ENCODE measurements around the gene AIP. TPM values are rescaled to one million over a fixed set of nuclear protein-coding genes. Genes with fewer than 3 reads are reported as not detected.

AIP gene
- total RNA-seq, 1 experiment from 2014 or later, result 61.0 TPM

GRCh38 chr11:67448220-67448609, 34.6 kb upstream of the AIP start:
- Histone ChIP-seq H2AFZ (ENCODE audit: low read depth, low read length, poor library complexity, severe bottlenecking) (no peak overlapping the region), H3K4me3 (replicated peaks in 1 of 2; ENCODE audit: low read depth in 1 of 2, low read length in 2 of 2) (no peak overlapping the region), H3K9me2 (ENCODE audit: insufficient read depth) (no peaks in the 10 kb centered on the region), H3K4me2 (ENCODE audit: low read length) (no peak overlapping the region), H4K20me1 (ENCODE audit: insufficient read depth) (no peaks in the 10 kb centered on the region), H3K9ac (ENCODE audit: low read length) (no peak overlapping the region), H3K79me2 (ENCODE audit: insufficient read depth, low read length) (no peaks in the 10 kb centered on the region), H3K27ac (ENCODE audit: low read depth, low read length) (no peak overlapping the region), H3K36me3 (ENCODE audit: control insufficient read depth in 1 of 2, insufficient read depth in 2 of 2, low read length in 2 of 2) (no peaks in the 10 kb centered on the region), H3K9me3 (ENCODE audit: control insufficient read depth in 1 of 2, insufficient read depth in 1 of 2, low read depth in 1 of 2, low read length in 2 of 2) (no peaks in the 10 kb centered on the region), H3K27me3 (ENCODE audit: insufficient read depth, low read length) (no peaks in the 10 kb centered on the region), H3K4me1 (ENCODE audit: control insufficient read depth in 1 of 2, insufficient read depth in 2 of 2, low read length in 2 of 2) (peaks cover 3 to 8% of the 10 kb centered on the region in 2 experiments; a peak in 2 of 4 replicates)
- TF ChIP-seq YY1 (IDR thresholded peaks at IDR 0.05; ENCODE audit: extremely low read depth, insufficient replicate concordance, low read depth, low read length) (no peak), MAX (IDR thresholded peaks at IDR 0.05) (no peak), TCF7L2 (IDR thresholded peaks at IDR 0.05; ENCODE audit: borderline replicate concordance, extremely low read depth, insufficient read depth, insufficient read length) (no peak)
- TF ChIP-seq, protein P1, sequence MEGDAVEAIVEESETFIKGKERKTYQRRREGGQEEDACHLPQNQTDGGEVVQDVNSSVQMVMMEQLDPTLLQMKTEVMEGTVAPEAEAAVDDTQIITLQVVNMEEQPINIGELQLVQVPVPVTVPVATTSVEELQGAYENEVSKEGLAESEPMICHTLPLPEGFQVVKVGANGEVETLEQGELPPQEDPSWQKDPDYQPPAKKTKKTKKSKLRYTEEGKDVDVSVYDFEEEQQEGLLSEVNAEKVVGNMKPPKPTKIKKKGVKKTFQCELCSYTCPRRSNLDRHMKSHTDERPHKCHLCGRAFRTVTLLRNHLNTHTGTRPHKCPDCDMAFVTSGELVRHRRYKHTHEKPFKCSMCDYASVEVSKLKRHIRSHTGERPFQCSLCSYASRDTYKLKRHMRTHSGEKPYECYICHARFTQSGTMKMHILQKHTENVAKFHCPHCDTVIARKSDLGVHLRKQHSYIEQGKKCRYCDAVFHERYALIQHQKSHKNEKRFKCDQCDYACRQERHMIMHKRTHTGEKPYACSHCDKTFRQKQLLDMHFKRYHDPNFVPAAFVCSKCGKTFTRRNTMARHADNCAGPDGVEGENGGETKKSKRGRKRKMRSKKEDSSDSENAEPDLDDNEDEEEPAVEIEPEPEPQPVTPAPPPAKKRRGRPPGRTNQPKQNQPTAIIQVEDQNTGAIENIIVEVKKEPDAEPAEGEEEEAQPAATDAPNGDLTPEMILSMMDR (IDR thresholded peaks at IDR 0.05 in 2 of 3, conservative IDR thresholded peaks at IDR 0.05 in 1 of 3; ENCODE audit: borderline replicate concordance in 1 of 3, insufficient read depth in 1 of 3, low read depth in 2 of 3, low read length in 2 of 3), result no peak
- ChIA-PET POLR2A (no interaction called here), RAD21 (ENCODE audit: low non-redundant PET in 1 of 2, low total read pairs in 2 of 2, uncharacterized antibody in 2 of 2, unreplicated experiment in 2 of 2) (no interaction called here), CTCF (no interaction called here)
- DNase-seq (ENCODE audit: low read depth, low spot score), result no peak
- ATAC-seq, result no peak
- intact Hi-C loops (cut with micrococcal nuclease), result no loop called here
- BruUV-seq (replicated peaks), result no TSS peak

DNA sequence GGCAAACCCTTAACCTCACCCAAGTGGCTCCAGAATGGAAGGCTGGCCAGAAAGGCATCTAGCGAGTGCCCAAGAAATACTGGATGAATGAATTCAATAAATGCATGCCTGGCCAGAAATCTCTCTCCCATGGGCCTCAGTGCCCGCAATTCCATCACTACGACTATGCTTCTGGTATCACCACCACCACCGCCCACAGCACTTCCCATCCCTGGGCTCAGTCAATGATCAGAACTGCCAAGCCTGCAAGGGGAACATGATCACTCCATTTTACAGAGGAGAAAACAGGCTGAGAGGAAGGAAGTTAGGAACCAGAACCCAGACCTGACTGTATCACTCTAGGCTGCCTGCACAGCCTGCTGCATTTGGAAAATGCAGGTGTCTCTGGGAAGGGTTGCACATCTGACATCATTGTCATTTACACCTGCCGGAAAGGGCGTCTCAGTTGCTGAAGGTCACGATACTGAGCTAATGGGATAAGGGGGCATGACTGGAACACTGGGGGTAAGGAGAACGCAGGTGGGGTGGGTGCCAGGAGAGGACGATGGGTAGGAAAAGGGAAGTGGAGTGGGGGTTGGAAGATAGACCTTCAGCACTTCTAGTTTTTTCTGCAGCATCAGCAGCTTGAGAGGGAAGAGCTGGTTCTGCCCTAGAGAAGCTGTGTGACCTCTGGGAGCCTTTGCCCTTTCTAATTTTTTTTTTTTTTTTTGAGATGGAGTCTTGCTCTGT, 33.5 kb upstream of the AIP start:
- H3K9ac ChIP-seq (ENCODE audit: low read length), result no peak overlapping the region
- H3K27me3 ChIP-seq (ENCODE audit: insufficient read depth, low read length), result no peaks in the 10 kb centered on the region
- no peak overlapping the region for H2AFZ ChIP-seq (ENCODE audit: low read depth, low read length, poor library complexity, severe bottlenecking)
- ChIA-PET POLR2A (interaction anchor here (1.5 kb wide), 1 partner anchor 12 kb away, joined by 4 read pairs; no protein-coding TSS in a partner anchor), RAD21 (ENCODE audit: low non-redundant PET in 1 of 2, low total read pairs in 2 of 2, uncharacterized antibody in 2 of 2, unreplicated experiment in 2 of 2) (no interaction called here), CTCF (no interaction called here)
- H3K4me2 ChIP-seq (ENCODE audit: low read length), result no peak overlapping the region
- H3K4me1 ChIP-seq (ENCODE audit: control insufficient read depth in 1 of 2, insufficient read depth in 2 of 2, low read length in 2 of 2), result peaks cover 0 to 1% of the 10 kb centered on the region in 2 experiments; a peak in 1 of 4 replicates
- no peaks in the 10 kb centered on the region for H3K9me3 ChIP-seq (ENCODE audit: control insufficient read depth in 1 of 2, insufficient read depth in 1 of 2, low read depth in 1 of 2, low read length in 2 of 2)
- intact Hi-C loops (cut with micrococcal nuclease), result no loop called here
- no TSS peak for BruUV-seq (replicated peaks)
- no peak for DNase-seq (ENCODE audit: low read depth, low spot score)
- no peaks in the 10 kb centered on the region for H3K79me2 ChIP-seq (ENCODE audit: insufficient read depth, low read length)
- no peak overlapping the region for H3K27ac ChIP-seq (ENCODE audit: low read depth, low read length)
- no peak for TF ChIP-seq SRF (IDR thresholded peaks at IDR 0.05; ENCODE audit: low read depth)
- no peak for ATAC-seq
- no peaks in the 10 kb centered on the region for H3K36me3 ChIP-seq (ENCODE audit: control insufficient read depth in 1 of 2, insufficient read depth in 2 of 2, low read length in 2 of 2)
- H4K20me1 ChIP-seq (ENCODE audit: insufficient read depth), result no peaks in the 10 kb centered on the region
- H3K9me2 ChIP-seq (ENCODE audit: insufficient read depth), result no peaks in the 10 kb centered on the region
- H3K4me3 ChIP-seq (replicated peaks in 1 of 2; ENCODE audit: low read depth in 1 of 2, low read length in 2 of 2), result no peak overlapping the region

Measured in HCT116 (cell line).